DND-41 (cell line): Measurements from ENCODE around the gene ZDHHC17.
"Not testable (repeated sequence)": the region's sequence is repeated elsewhere in the genome, so short reads cannot be mapped to it uniquely, and the experiment has no call there.

Source experiments
- ATAC-seq: fragments of 200-7000 bp; cut with Tn5 transposase; 3 replicates; pipeline ENCODE4 v1.9.1; 2021; ENCODE audit warnings: low read depth; ENCODE audit not compliant: insufficient read depth
- DNase-seq: peaks from one replicate; pipeline ENCODE4 v3.0.0-alpha.2; 2020
- H2AFZ ChIP-seq: 2 replicates; pipeline ENCODE4 v1.6.0; 2012; ENCODE audit warnings: low read depth, low read length
- H3K27ac ChIP-seq: 2 replicates; pipeline ENCODE4 v1.5.1; 2012; ENCODE audit warnings: low read length, inconsistent platforms
- H3K27me3 ChIP-seq: fragments of 200-600 bp; sonication (generic); 2 replicates; pipeline ENCODE4 v1.6.0; 2012; ENCODE audit warnings: low read length, mild to moderate bottlenecking, inconsistent platforms; ENCODE audit not compliant: insufficient read depth, poor library complexity
- H3K36me3 ChIP-seq: 2 replicates; pipeline ENCODE4 v1.5.1; 2012; ENCODE audit warnings: low read length, inconsistent platforms; ENCODE audit not compliant: insufficient read depth
- H3K4me1 ChIP-seq: 2 replicates; pipeline ENCODE4 v1.5.1; 2012; ENCODE audit warnings: mild to moderate bottlenecking, low read length; ENCODE audit not compliant: insufficient read depth
- H3K4me2 ChIP-seq: 2 replicates; pipeline ENCODE4 v1.6.0; 2012; ENCODE audit warnings: mild to moderate bottlenecking, moderate library complexity, low read length, inconsistent platforms; ENCODE audit not compliant: insufficient read depth
- H3K4me3 ChIP-seq, 2 experiments: fragments of 200-600 bp in 1 of 2; shearing (Covaris generic) in 1 of 2; 2 replicates each; pipeline ENCODE4 v1.5.1; 2012 to 2016; ENCODE audit warnings: inconsistent platforms in 2 of 2, low read length in 2 of 2, mild to moderate bottlenecking in 2 of 2, low read depth in 1 of 2, moderate library complexity in 1 of 2
- H3K79me2 ChIP-seq: 2 replicates; pipeline ENCODE4 v1.6.0; 2012; ENCODE audit warnings: low read length, inconsistent platforms; ENCODE audit not compliant: insufficient read depth
- H3K9ac ChIP-seq: 2 replicates; pipeline ENCODE4 v1.6.0; 2012; ENCODE audit warnings: low read depth, mild to moderate bottlenecking, inconsistent platforms, low read length, moderate library complexity
- H3K9me3 ChIP-seq: 2 replicates; pipeline ENCODE4 v1.5.1; 2012; ENCODE audit warnings: low read length, moderate library complexity, mild to moderate bottlenecking, inconsistent platforms; ENCODE audit not compliant: insufficient read depth, severe bottlenecking
- H4K20me1 ChIP-seq: 2 replicates; pipeline ENCODE4 v1.6.0; 2012; ENCODE audit warnings: low read length; ENCODE audit not compliant: insufficient read depth
- EZH2 ChIP-seq: IDR thresholded peaks from 3 replicates; pipeline ENCODE4 v1.6.1; 2012; ENCODE audit warnings: borderline replicate concordance, low read depth, mild to moderate bottlenecking, moderate library complexity, low read length, inconsistent platforms; ENCODE audit not compliant: severe bottlenecking
- TF ChIP-seq, protein P1 (sequence below): IDR thresholded peaks from 2 replicates; pipeline ENCODE4 v1.5.1; 2012; ENCODE audit warnings: borderline replicate concordance, low read length, moderate library complexity, mild to moderate bottlenecking; ENCODE audit not compliant: poor library complexity, severe bottlenecking; ENCODE audit errors: extremely low read depth

The ZDHHC17 gene

GRCh38 chr12:76720068-76720467 lies 43.8 kb upstream of the ZDHHC17 start:
- no peak for DNase-seq
- no peaks in the 10 kb centered on the region for H3K36me3 ChIP-seq
- ATAC-seq, result no peak
- no peak overlapping the region for H3K4me3 ChIP-seq
- H3K9ac ChIP-seq, result no peak overlapping the region
- H3K79me2 ChIP-seq, result no peaks in the 10 kb centered on the region
- no peak overlapping the region for H3K4me2 ChIP-seq
- no peak overlapping the region for H2AFZ ChIP-seq
- H4K20me1 ChIP-seq, result no peaks in the 10 kb centered on the region
- TF ChIP-seq EZH2, result no peak
- TF ChIP-seq, protein P1, sequence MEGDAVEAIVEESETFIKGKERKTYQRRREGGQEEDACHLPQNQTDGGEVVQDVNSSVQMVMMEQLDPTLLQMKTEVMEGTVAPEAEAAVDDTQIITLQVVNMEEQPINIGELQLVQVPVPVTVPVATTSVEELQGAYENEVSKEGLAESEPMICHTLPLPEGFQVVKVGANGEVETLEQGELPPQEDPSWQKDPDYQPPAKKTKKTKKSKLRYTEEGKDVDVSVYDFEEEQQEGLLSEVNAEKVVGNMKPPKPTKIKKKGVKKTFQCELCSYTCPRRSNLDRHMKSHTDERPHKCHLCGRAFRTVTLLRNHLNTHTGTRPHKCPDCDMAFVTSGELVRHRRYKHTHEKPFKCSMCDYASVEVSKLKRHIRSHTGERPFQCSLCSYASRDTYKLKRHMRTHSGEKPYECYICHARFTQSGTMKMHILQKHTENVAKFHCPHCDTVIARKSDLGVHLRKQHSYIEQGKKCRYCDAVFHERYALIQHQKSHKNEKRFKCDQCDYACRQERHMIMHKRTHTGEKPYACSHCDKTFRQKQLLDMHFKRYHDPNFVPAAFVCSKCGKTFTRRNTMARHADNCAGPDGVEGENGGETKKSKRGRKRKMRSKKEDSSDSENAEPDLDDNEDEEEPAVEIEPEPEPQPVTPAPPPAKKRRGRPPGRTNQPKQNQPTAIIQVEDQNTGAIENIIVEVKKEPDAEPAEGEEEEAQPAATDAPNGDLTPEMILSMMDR, result no peak
- H3K27me3 ChIP-seq, result peaks cover 3% of the 10 kb centered on the region
- H3K27ac ChIP-seq, result no peak overlapping the region
- no peaks in the 10 kb centered on the region for H3K9me3 ChIP-seq
- H3K4me1 ChIP-seq, result no peaks in the 10 kb centered on the region

DNA sequence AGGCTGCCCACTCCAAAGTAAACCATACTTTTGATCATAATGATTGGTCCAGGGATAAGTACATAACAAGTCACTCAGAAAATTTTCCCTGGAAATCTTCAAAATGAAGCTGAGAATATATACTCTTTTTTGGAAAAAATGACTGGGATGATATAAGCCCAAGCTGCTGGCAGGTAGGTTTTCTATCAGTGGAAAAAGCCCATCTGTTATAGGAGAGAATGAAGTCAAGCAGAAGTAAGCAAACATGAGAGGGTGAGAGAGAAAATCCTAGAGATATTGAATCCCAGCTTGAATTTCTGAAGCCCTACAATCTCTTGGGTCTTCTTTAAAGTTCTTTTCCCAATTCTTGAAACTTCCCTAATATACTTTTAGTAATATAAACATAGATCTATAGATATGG lies 37.3 kb upstream of the ZDHHC17 start:
- H4K20me1 ChIP-seq, result no peaks in the 10 kb centered on the region
- no peak overlapping the region for H3K9ac ChIP-seq
- no peaks in the 10 kb centered on the region for H3K4me1 ChIP-seq
- H3K4me3 ChIP-seq, result no peak overlapping the region
- H3K4me2 ChIP-seq, result no peak overlapping the region
- H3K79me2 ChIP-seq, result no peaks in the 10 kb centered on the region
- no peak for TF ChIP-seq EZH2
- TF ChIP-seq, protein P1, result no peak
- H2AFZ ChIP-seq, result no peak overlapping the region
- H3K9me3 ChIP-seq, result no peaks in the 10 kb centered on the region
- no peaks in the 10 kb centered on the region for H3K27me3 ChIP-seq
- H3K27ac ChIP-seq, result no peak overlapping the region
- DNase-seq (no peak), ATAC-seq (no peak)
- no peaks in the 10 kb centered on the region for H3K36me3 ChIP-seq

GRCh38 chr12:76732188-76732587 lies 31.7 kb upstream of the ZDHHC17 start:
- not testable (repeated sequence) for H3K4me3 ChIP-seq, DNase-seq, H3K9me3 ChIP-seq, H4K20me1 ChIP-seq, H3K36me3 ChIP-seq, H3K27ac ChIP-seq, H2AFZ ChIP-seq, H3K27me3 ChIP-seq, H3K9ac ChIP-seq, ATAC-seq, H3K4me2 ChIP-seq, H3K79me2 ChIP-seq, H3K4me1 ChIP-seq

DNA sequence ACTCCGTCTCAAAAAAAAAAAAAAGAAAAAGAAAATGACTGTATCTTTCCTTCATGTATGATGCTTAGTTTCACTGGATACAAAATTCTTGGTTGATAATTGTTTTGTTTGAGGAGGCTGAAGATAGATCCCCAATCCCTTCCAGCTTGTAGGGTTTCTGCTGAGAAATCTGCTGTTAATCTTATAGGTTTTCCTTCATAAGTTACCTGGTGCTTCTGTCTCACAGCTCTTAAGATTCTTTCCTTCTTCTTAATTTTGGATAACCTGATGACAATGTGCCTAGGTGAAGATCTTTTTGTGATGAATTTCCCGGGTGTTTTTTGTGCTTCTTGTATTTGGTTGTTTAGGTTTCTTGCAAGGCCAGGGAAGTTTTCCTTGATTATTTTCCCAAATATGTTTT lies 26.2 kb upstream of the ZDHHC17 start:
- H3K79me2 ChIP-seq, H3K4me3 ChIP-seq, H3K4me1 ChIP-seq, H4K20me1 ChIP-seq, H3K9me3 ChIP-seq, H3K27me3 ChIP-seq, H3K27ac ChIP-seq, ATAC-seq, H3K36me3 ChIP-seq, DNase-seq, H3K4me2 ChIP-seq, H2AFZ ChIP-seq, H3K9ac ChIP-seq: not testable (repeated sequence)
